ENCODE data around the gene PIK3CD.

PIK3CD gene

GRCh38 chr1:9651565-9652378, at the start of gene PIK3CD:
Gene PIK3CD (plus strand): TSS chr1:9651731. CDS start chr1:9710456, 58,725 bp downstream.
- in situ Hi-C loops (cut with MboI; ENCODE audit: low pct_unique_long_range_greater_than_20kb, low sequenced_read_pairs, unreplicated experiment): no loop called here
- no peak for TF ChIP-seq CTCF (IDR thresholded peaks at IDR 0.05; ENCODE audit: extremely low read depth, insufficient read depth, missing control alignments)
- peak; percentile 67 for DNase-seq (ENCODE audit: low spot score)

DNA sequence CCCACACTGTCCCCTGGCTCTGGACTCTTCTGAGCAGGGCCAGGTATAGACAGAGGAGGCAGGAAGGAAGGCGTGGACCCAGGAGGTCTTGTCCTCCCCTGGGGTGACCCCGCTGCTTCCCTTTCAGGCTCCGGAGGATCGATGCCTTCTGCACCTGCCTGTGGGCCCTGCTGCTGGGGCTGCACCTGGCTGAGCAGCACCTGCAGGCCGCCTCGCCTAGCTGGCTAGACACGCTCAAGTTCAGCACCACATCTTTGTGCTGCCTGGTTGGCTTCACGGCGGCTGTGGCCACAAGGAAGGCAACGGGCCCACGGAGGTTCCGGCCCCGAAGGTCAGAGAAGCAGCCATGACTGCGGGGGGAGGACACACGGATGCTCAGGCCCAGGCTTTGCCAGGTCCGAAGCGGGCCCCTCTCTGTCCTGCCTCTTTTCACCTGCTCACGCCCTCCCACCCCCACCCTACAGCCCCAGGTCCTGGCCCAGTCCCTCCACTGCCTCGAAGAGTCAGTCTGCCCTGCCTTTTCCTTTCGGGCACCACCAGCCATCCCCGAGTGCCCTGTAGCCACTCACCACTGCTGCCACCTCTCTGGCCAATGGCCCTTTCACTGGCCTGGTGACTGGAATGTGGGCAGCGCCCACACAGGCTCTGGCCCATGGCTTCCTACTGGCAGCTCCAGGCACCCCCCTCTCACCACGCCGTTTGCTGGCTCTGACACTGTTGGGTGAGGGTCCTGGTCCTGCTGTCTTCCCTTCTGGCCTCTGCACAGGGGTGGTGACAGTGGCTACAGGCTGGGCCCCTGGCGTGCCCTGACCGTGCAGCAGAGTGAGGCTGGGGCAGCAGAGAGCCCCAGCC, 49.4 kb upstream of the PIK3CD start:
- no peak for DNase-seq (ENCODE audit: low spot score)
- in situ Hi-C loops (cut with MboI; ENCODE audit: low pct_unique_long_range_greater_than_20kb, low sequenced_read_pairs, unreplicated experiment): no loop called here
- TF ChIP-seq CTCF (IDR thresholded peaks at IDR 0.05; ENCODE audit: extremely low read depth, insufficient read depth, missing control alignments): no peak

DNA sequence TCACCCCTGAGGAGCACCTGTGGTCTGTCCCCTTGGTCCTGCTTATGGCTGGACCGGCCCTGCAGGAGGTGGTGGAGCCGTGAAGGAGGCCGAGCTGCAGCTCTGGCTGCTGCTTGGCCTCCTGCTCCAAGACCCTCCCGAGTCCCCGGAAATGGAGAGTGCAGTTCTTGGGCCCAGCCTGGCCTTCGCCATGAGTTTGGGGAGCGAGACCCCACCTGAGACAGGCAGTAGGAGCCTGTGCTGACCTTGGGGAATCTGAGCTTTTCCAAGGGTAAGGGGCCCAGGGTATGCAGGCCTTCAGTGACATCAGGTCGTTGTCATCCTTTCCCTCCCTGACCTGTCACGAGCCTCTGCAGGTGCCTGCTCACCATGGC, 48.8 kb upstream of the PIK3CD start:
- no peak for TF ChIP-seq CTCF (IDR thresholded peaks at IDR 0.05; ENCODE audit: extremely low read depth, insufficient read depth, missing control alignments)
- DNase-seq (ENCODE audit: low spot score): no peak
- in situ Hi-C loops (cut with MboI; ENCODE audit: low pct_unique_long_range_greater_than_20kb, low sequenced_read_pairs, unreplicated experiment): no loop called here

- no peak for TF ChIP-seq CTCF (IDR thresholded peaks at IDR 0.05; ENCODE audit: extremely low read depth, insufficient read depth, missing control alignments)
- DNase-seq (ENCODE audit: low spot score): no peak
- in situ Hi-C loops (cut with MboI; ENCODE audit: low pct_unique_long_range_greater_than_20kb, low sequenced_read_pairs, unreplicated experiment): no loop called here
These were observed 48.2 kb upstream of the PIK3CD start for GRCh38 chr1:9603307-9603706.

DNA sequence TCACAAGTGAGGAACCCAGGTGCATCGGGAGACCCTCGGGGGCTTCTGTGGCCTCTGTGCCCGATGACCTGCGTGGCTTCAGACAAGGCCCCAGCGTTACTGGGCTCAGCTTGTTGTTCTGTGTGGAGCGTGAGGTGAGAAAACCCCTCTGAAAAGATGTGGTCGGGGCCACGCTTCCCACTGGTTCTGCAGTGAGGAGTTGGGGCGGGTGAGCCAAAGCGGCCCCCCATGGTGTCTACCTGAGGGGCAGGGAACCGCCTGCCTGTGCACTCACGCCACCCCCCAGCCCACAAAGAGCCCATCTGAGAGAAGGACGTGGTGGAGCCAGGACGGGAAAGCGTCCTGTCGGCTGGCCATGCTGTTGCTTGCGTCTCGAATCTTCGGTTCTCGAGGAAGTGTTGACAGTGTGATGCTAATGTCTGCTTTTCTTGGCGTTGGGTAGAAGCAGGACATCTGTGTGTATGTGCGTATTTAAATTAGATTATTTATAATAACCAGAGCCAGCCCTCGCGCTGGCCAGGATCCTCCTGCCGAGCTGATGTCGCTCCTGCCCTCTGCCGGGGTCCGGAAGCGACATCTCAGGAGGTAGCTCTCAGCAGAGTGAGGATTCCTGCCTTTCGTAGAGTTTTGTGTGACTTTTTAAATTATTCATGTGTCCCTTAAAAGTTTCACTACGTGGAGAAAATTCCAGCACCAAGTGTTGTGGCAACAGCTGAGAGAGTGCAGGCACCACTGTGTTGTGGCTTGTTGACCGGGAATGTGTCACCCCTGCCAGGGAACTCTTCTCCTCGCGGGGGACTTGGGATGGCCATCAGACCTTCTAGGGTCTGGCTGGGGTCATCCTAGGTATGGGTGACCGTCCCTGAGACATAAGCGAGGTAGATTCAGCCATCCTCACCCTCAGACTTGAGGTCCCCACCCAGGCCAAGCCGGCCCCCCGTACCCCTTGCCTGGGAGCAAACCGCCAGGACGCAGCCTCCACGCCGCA, 47.5 kb upstream of the PIK3CD start:
- no peak for TF ChIP-seq CTCF (IDR thresholded peaks at IDR 0.05; ENCODE audit: extremely low read depth, insufficient read depth, missing control alignments)
- in situ Hi-C loops (cut with MboI; ENCODE audit: low pct_unique_long_range_greater_than_20kb, low sequenced_read_pairs, unreplicated experiment): no loop called here
- no peak for DNase-seq (ENCODE audit: low spot score)

GRCh38 chr1:9604836-9605235, 46.7 kb upstream of the PIK3CD start:
- in situ Hi-C loops (cut with MboI; ENCODE audit: low pct_unique_long_range_greater_than_20kb, low sequenced_read_pairs, unreplicated experiment): no loop called here
- no peak for TF ChIP-seq CTCF (IDR thresholded peaks at IDR 0.05; ENCODE audit: extremely low read depth, insufficient read depth, missing control alignments)
- DNase-seq (ENCODE audit: low spot score): no peak

All from GM13977 (cell line).